Activated CD8-positive, alpha-beta T cell treated with anti-CD3 and anti-CD28 coated beads for 36 hours (primary cell): ENCODE results near the gene RNLS. TPM values are rescaled to one million over a fixed set of nuclear protein-coding genes. Genes with fewer than 3 reads are reported as not detected.

Experiments used
- ATAC-seq: fragments of 200-7000 bp; cut with Tn5 transposase; one replicate; pipeline ENCODE4 v1.10.0; 2021; ENCODE audit warnings: mild to moderate bottlenecking, moderate library complexity
- CTCF ChIA-PET: fragments of 350-600 bp; sonication (Branson Sonifier 250); formaldehyde crosslinking; loops from one replicate; lab custom pipeline; 2021; ENCODE audit warnings: antibody characterized with exemption; lab: Charles Lee
- POLR2A ChIA-PET: fragments of 350-600 bp; sonication (Branson Sonifier 250); formaldehyde crosslinking; loops from one replicate; lab custom pipeline; 2021; ENCODE audit warnings: antibody characterized with exemption; lab: Charles Lee
- DNase-seq: peaks from one replicate; pipeline ENCODE4 v3.0.0-alpha.2; 2020
- H3K27ac Mint-ChIP-seq: one replicate; pipeline ENCODE4 v1.8.0; 2021; ENCODE audit warnings: mild to moderate bottlenecking, mixed read lengths
- H3K27me3 Mint-ChIP-seq: one replicate; pipeline ENCODE4 v1.8.0; 2021; ENCODE audit warnings: mixed read lengths
- H3K36me3 Mint-ChIP-seq: one replicate; pipeline ENCODE4 v1.8.0; 2021; ENCODE audit warnings: low read depth, mixed read lengths
- H3K4me1 Mint-ChIP-seq: one replicate; pipeline ENCODE4 v1.8.0; 2021; ENCODE audit warnings: low read depth, mixed read lengths
- H3K4me3 Mint-ChIP-seq: one replicate; pipeline ENCODE4 v1.8.0; 2021; ENCODE audit warnings: mild to moderate bottlenecking, moderate library complexity, mixed read lengths
- H3K9me3 Mint-ChIP-seq: one replicate; pipeline ENCODE4 v1.8.0; 2021; ENCODE audit warnings: mixed read lengths
- CTCF ChIP-seq: fragments of 200-600 bp; IDR thresholded peaks from one replicate; pipeline ENCODE4 v1.8.0; 2022; ENCODE audit warnings: antibody characterized with exemption, mild to moderate bottlenecking
- intact Hi-C: fragments of 100-400 bp; cut with micrococcal nuclease; formaldehyde crosslinking; loops from one replicate; pipeline ENCODE4 v1.10.0; 2022
- total RNA-seq, 2 experiments: library from RNA; stranded (reverse); gene quantifications; one replicate each; pipeline ENCODE4 v1.2.3, GENCODE V29; 2021

Gene RNLS
- total RNA-seq, 2 experiments from 2014 or later, result 4.5 TPM

DNA sequence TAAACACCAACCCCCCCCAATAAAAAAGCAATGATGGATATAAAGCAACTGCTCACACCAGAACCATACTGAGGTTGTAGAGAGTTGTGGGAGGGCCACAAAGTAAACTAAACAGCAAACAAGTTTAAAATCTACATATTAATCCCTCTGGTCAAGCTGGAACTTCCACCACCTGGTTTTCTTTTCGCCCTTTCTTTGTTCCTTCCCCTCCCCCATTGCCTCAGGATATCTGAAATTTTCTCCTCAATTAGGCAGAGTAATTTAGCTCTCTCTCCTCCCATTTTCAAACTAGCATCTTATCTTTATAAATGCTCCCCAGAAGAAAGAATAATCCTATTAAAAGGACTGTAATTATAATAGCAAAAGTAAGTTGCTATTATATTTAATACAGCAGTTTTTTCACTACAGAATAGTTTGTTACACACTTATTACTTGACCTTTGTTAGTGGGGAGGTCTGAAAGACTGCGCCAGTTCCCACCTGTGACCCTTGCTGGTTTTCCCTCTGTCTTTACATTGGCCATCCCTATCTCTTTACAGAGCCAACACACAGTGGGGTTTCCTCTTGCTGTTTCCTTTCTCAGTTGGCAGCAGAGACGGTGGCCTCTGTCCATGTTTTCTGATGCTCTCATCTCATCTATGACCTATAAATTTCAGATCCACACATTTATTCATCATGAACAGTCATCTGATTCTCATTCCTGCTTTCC is 235.4 kb downstream of the RNLS start:
- DNase-seq (no peak), ATAC-seq (no peak)
- intact Hi-C loops, result no loop called here
- H3K4me3 Mint-ChIP-seq, result no peak overlapping the region
- no peak for TF ChIP-seq CTCF
- peaks cover 4% of the 10 kb centered on the region for H3K4me1 Mint-ChIP-seq
- ChIA-PET POLR2A (no interaction called here), CTCF (interaction anchor here (1.2 kb wide), 1 partner anchor 30 kb away, joined by 3 read pairs; no protein-coding TSS in a partner anchor)
- H3K27me3 Mint-ChIP-seq, result no peaks in the 10 kb centered on the region
- H3K9me3 Mint-ChIP-seq, result no peaks in the 10 kb centered on the region
- H3K36me3 Mint-ChIP-seq, result no peaks in the 10 kb centered on the region
- no peak overlapping the region for H3K27ac Mint-ChIP-seq

DNA sequence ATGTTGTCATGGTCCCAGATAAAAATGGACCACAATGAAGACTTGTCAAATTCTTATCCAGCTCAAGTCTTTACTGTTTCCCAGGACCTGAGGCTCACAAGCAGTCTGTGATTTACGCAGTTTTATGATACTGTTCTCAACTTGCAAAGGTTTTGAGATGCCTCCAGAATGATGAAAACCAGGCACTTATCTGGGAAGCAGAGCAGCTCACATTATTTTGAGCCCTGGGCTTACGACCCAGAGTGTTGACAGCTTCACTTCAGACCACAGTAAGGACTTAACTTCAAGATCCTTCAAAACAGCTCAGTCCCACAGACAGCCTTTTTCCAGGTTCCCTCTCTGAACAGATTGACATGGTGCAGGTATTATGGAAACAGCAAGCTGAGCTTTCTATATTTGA is 236.1 kb downstream of the RNLS start:
- intact Hi-C loops, result no loop called here
- ChIA-PET POLR2A (no interaction called here), CTCF (interaction anchor here (1.2 kb wide), 1 partner anchor 31 kb away, joined by 3 read pairs; no protein-coding TSS in a partner anchor)
- no peak for DNase-seq
- Mint-ChIP-seq H3K4me3 (no peak overlapping the region), H3K36me3 (no peaks in the 10 kb centered on the region), H3K9me3 (no peaks in the 10 kb centered on the region), H3K27me3 (no peaks in the 10 kb centered on the region), H3K27ac (no peak overlapping the region), H3K4me1 (peaks cover 4% of the 10 kb centered on the region)
- no peak for TF ChIP-seq CTCF
- no peak for ATAC-seq

GRCh38 chr10:88346144-88346977 is 236.8 kb downstream of the RNLS start:
- Mint-ChIP-seq H3K9me3 (no peaks in the 10 kb centered on the region), H3K4me1 (peaks cover 4% of the 10 kb centered on the region), H3K4me3 (no peak overlapping the region), H3K27ac (no peak overlapping the region), H3K36me3 (no peaks in the 10 kb centered on the region), H3K27me3 (no peaks in the 10 kb centered on the region)
- ATAC-seq (no peak), DNase-seq (no peak)
- intact Hi-C loops, result no loop called here
- ChIA-PET CTCF (interaction anchor here (1.2 kb wide), 1 partner anchor 32 kb away, joined by 3 read pairs; no protein-coding TSS in a partner anchor), POLR2A (no interaction called here)
- no peak for TF ChIP-seq CTCF

DNA sequence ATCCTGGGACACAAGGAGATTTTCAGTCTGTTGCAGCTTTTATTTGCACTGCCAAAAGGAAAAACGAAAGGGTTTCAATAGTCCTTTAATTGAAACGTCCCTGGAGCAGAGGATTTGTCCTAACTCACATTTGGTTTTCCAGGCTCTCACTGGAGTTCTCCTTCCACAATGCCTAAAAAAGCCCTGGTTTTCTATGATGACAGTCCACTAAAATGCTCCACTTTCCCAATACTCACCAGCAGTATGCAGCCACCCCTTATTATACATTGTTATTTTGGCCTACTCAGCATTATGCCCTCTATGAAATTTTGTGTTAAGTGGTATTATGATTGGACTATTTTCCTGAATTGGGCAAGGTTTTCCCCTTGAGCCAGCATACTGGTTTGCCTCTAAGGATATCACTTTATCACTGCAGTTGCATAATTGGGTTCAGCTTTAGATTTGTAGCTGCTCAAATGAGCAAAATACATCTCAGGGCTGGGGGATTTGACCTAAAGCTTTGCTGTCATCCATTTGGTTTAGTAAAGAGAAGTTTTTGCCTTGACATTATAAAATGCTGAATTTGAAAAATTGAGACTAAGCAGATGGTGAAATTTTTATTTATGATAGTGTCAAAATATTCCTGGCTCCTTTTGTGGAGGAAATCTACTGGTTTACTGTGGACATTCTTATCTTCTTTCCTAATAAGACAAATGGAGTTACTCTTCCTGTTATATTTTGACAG is 239.2 kb downstream of the RNLS start:
- no peak for DNase-seq
- no peak overlapping the region for H3K27ac Mint-ChIP-seq
- TF ChIP-seq CTCF, result no peak
- intact Hi-C loops, result no loop called here
- H3K27me3 Mint-ChIP-seq, result no peaks in the 10 kb centered on the region
- H3K4me1 Mint-ChIP-seq, result peaks cover 4% of the 10 kb centered on the region
- CTCF ChIA-PET, result interaction anchor here (0.7 kb wide), 1 partner anchor 344 kb away, joined by 3 read pairs; no protein-coding TSS in a partner anchor
- no peaks in the 10 kb centered on the region for H3K9me3 Mint-ChIP-seq
- POLR2A ChIA-PET, result interaction anchor here (0.7 kb wide), 1 partner anchor 313 kb away, joined by 3 read pairs; no protein-coding TSS in a partner anchor
- no peak for ATAC-seq
- H3K36me3 Mint-ChIP-seq, result no peaks in the 10 kb centered on the region
- H3K4me3 Mint-ChIP-seq, result no peak overlapping the region
